EL (cell line): ENCODE measurements around the gene GOLGA8A.
A peak's percentile ranks its signal among the peaks of the same experiment; 100 is the strongest.
"Not testable (repeated sequence)": the region's sequence is repeated elsewhere in the genome, so short reads cannot be mapped to it uniquely, and the experiment has no call there.

ENCODE experiments used
- DNase-seq: peaks from one replicate; pipeline ENCODE4 v3.0.0-alpha.2; 2016

The GOLGA8A gene

GRCh38 chr15:34437687-34438086 is at the start of gene GOLGA8A:
TSS of gene GOLGA8A (minus strand) at chr15:34437808. CDS start at chr15:34389691, 48,117 bp downstream.
- peak; percentile 77 for DNase-seq

GRCh38 chr15:34483644-34484043 is 46.0 kb upstream of the GOLGA8A start:
- DNase-seq: no peak

- no peak for DNase-seq
Observed at GRCh38 chr15:34481370-34481769, 43.8 kb upstream of the GOLGA8A start.

- no peak for DNase-seq
Observed at GRCh38 chr15:34473840-34474239, 36.2 kb upstream of the GOLGA8A start.

- no peak for DNase-seq
Observed at GRCh38 chr15:34472947-34473346, 35.3 kb upstream of the GOLGA8A start.

GRCh38 chr15:34470892-34471291 is 33.3 kb upstream of the GOLGA8A start:
- DNase-seq: no peak

- DNase-seq: no peak
Observed at GRCh38 chr15:34470091-34470490, 32.5 kb upstream of the GOLGA8A start.

- no peak for DNase-seq
Observed at GRCh38 chr15:34461730-34462129, 24.1 kb upstream of the GOLGA8A start.

- DNase-seq: no peak
Observed at GRCh38 chr15:34460451-34460850, 22.8 kb upstream of the GOLGA8A start.

- no peak for DNase-seq
Observed at GRCh38 chr15:34456658-34457057, 19.1 kb upstream of the GOLGA8A start.

GRCh38 chr15:34442891-34443290 is 5.3 kb upstream of the GOLGA8A start:
- DNase-seq: no peak

GRCh38 chr15:34439878-34440277 is 2.3 kb upstream of the GOLGA8A start:
- DNase-seq: no peak

- DNase-seq: peak; percentile 42
Observed at GRCh38 chr15:34436956-34437442, 609 bp downstream of the GOLGA8A start.

GRCh38 chr15:34436126-34436955 is 1.3 kb downstream of the GOLGA8A start:
- DNase-seq: peak; percentile 13

GRCh38 chr15:34435658-34436057 is 1.9 kb downstream of the GOLGA8A start:
- no peak for DNase-seq

GRCh38 chr15:34434627-34435305 is 2.8 kb downstream of the GOLGA8A start:
- no peak for DNase-seq

GRCh38 chr15:34433956-34434626 is 3.5 kb downstream of the GOLGA8A start:
- DNase-seq: not testable (repeated sequence)

GRCh38 chr15:34430642-34431041 is 7.0 kb downstream of the GOLGA8A start:
- DNase-seq: peak; percentile 6

GRCh38 chr15:34423425-34424090 is 14.1 kb downstream of the GOLGA8A start:
- not testable (repeated sequence) for DNase-seq

- not testable (repeated sequence) for DNase-seq
Observed at GRCh38 chr15:34420953-34421352, 16.7 kb downstream of the GOLGA8A start.

- not testable (repeated sequence) for DNase-seq
Observed at GRCh38 chr15:34418435-34418834, 19.2 kb downstream of the GOLGA8A start.

- not testable (repeated sequence) for DNase-seq
Observed at GRCh38 chr15:34409511-34409910, 28.1 kb downstream of the GOLGA8A start.

- DNase-seq: not testable (repeated sequence)
Observed at GRCh38 chr15:34408973-34409372, 28.6 kb downstream of the GOLGA8A start.
